ENCODE results near the gene COL25A1. TPM values are rescaled to one million over a fixed set of nuclear protein-coding genes. Genes with fewer than 3 reads are reported as not detected.

Gene COL25A1
- total and polyA plus RNA-seq, 5 donors from 2014 or later: 0.19 TPM; not detected in 4

DNA sequence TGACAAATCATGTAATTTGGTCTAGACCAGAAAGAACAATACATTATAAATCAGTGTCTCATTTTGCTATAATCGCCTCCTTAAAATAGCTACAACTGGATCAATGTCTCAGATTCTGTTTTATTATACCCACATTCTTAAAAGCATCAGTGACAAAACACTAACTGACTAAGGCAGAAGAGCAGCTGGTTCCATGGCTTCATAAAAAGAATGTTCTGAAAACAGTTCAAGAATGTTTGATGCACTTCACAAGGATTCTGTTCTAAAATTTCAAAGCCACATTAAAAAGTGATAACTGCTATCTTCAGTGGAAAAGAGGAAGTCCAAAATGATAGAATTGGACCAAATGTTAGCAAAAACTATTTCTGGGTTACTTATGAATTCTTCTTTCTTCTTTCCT is 69.8 kb downstream of the COL25A1 start:
- Mint-ChIP-seq H3K27ac (no peak overlapping the region), H3K27me3 (no peaks in the 10 kb centered on the region), H3K4me1 (no peaks in the 10 kb centered on the region), H3K36me3 (no peaks in the 10 kb centered on the region), H3K4me3 (no peak overlapping the region), H3K9me3 (peaks cover 0 to 8% (median 0%) of the 10 kb centered on the region in 7 donors)
- DNase-seq: no peak
- no peaks in the 10 kb centered on the region for H3K36me3 ChIP-seq (ENCODE audit: control insufficient read depth, insufficient read depth, low read length)
- no peaks in the 10 kb centered on the region for H3K27me3 ChIP-seq (ENCODE audit: control insufficient read depth, insufficient read depth, low read length)
- no peak overlapping the region for H3K4me3 ChIP-seq (ENCODE audit: low read depth, low read length)
- no peaks in the 10 kb centered on the region for H3K4me1 ChIP-seq (ENCODE audit: control insufficient read depth, insufficient read depth, low read length, poor library complexity, severe bottlenecking)
- H3K9me3 ChIP-seq (ENCODE audit: control insufficient read depth in 2 of 2, low read length in 2 of 2): no peaks in the 10 kb centered on the region
- no peak overlapping the region for H3K27ac ChIP-seq (ENCODE audit: insufficient read depth, low read length, poor library complexity, severe bottlenecking)
- ATAC-seq (ENCODE audit: low read depth in 2 of 2): no peak

DNA sequence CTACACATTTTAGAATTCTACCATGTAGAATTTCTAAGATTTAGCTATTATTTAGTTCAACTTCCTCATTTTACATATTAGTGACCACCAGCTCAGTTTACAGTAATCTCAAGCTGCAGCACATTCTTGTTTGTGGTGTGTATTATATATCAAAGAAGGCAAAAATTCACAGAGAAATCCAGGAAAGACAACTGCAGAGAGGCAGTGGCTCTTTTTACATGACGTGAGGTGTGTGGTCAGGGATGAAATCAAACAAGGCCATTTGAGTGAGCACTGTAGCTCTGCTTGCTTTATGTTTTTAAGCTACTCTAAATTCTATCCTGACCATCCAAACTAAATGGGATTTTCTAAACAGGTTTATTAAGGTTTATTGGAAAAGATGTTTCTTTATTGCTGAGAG is 71.1 kb downstream of the COL25A1 start:
- Mint-ChIP-seq H3K4me1 (no peaks in the 10 kb centered on the region), H3K27me3 (no peaks in the 10 kb centered on the region), H3K27ac (no peak overlapping the region), H3K36me3 (no peaks in the 10 kb centered on the region), H3K4me3 (no peak overlapping the region), H3K9me3 (peaks cover 0 to 8% (median 0%) of the 10 kb centered on the region in 7 donors)
- Histone ChIP-seq H3K9me3 (ENCODE audit: control insufficient read depth in 2 of 2, low read length in 2 of 2) (no peaks in the 10 kb centered on the region), H3K4me3 (ENCODE audit: low read depth, low read length) (no peak overlapping the region), H3K4me1 (ENCODE audit: control insufficient read depth, insufficient read depth, low read length, poor library complexity, severe bottlenecking) (no peaks in the 10 kb centered on the region), H3K36me3 (ENCODE audit: control insufficient read depth, insufficient read depth, low read length) (no peaks in the 10 kb centered on the region), H3K27me3 (ENCODE audit: control insufficient read depth, insufficient read depth, low read length) (no peaks in the 10 kb centered on the region), H3K27ac (ENCODE audit: insufficient read depth, low read length, poor library complexity, severe bottlenecking) (no peak overlapping the region)
- ATAC-seq (ENCODE audit: low read depth in 2 of 2) (no peak), DNase-seq (no peak)

DNA sequence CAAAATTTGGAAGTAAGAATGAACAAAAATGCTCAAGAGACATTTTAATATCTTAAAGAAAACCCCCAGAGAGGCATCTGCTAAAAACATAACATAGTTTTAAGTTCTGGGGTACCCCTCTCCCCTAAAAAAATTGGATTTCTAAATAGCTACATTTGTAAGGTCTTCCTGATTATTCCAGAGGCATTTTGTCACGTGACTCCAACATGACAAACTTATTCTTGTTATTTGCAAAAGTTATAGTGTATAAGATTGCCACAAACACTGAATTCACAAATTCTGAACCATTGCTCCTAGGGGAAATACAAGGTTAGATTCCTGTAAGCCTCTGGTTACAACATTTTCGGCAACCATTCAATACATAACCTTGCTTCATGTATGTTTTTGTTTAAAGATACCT is 73.4 kb downstream of the COL25A1 start:
- Histone ChIP-seq H3K36me3 (ENCODE audit: control insufficient read depth, insufficient read depth, low read length) (no peaks in the 10 kb centered on the region), H3K27me3 (ENCODE audit: control insufficient read depth, insufficient read depth, low read length) (no peaks in the 10 kb centered on the region), H3K9me3 (ENCODE audit: control insufficient read depth in 2 of 2, low read length in 2 of 2) (no peaks in the 10 kb centered on the region), H3K4me3 (ENCODE audit: low read depth, low read length) (no peak overlapping the region), H3K4me1 (ENCODE audit: control insufficient read depth, insufficient read depth, low read length, poor library complexity, severe bottlenecking) (no peaks in the 10 kb centered on the region), H3K27ac (ENCODE audit: insufficient read depth, low read length, poor library complexity, severe bottlenecking) (no peak overlapping the region)
- Mint-ChIP-seq H3K4me1 (no peaks in the 10 kb centered on the region), H3K4me3 (no peak overlapping the region), H3K27me3 (no peaks in the 10 kb centered on the region), H3K36me3 (no peaks in the 10 kb centered on the region), H3K27ac (no peak overlapping the region), H3K9me3 (no peaks in the 10 kb centered on the region)
- ATAC-seq (ENCODE audit: low read depth in 2 of 2): no peak
- no peak for DNase-seq

DNA sequence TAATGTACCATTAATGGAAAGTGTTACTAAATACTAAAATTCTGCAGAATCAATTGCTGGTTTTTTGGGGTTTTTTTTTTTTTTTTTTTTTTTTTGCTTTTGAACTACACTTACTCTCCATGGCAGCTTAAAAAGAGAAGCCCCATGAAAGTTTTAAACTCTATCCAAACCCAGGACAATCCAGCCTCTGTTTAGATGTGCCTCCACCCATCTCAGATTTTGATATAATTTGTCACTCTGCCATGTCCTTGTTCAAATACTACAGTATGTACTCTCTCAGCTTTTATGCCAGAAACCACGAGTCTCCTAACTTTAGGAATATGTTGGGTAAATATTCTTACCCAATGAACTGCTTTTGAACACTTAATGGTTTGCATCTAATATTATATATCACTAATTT is 84.2 kb downstream of the COL25A1 start:
- H3K27me3 Mint-ChIP-seq: peaks cover 13% of the 10 kb centered on the region
- Histone ChIP-seq H3K4me3 (ENCODE audit: low read depth, low read length) (no peak overlapping the region), H3K9me3 (ENCODE audit: control insufficient read depth in 2 of 2, low read length in 2 of 2) (no peaks in the 10 kb centered on the region), H3K27ac (ENCODE audit: insufficient read depth, low read length, poor library complexity, severe bottlenecking) (no peak overlapping the region), H3K27me3 (ENCODE audit: control insufficient read depth, insufficient read depth, low read length) (no peaks in the 10 kb centered on the region), H3K36me3 (ENCODE audit: control insufficient read depth, insufficient read depth, low read length) (no peaks in the 10 kb centered on the region), H3K4me1 (ENCODE audit: control insufficient read depth, insufficient read depth, low read length, poor library complexity, severe bottlenecking) (no peaks in the 10 kb centered on the region)
- no peaks in the 10 kb centered on the region for H3K9me3 Mint-ChIP-seq
- H3K27ac Mint-ChIP-seq: no peak overlapping the region
- no peak overlapping the region for H3K4me3 Mint-ChIP-seq
- no peak for ATAC-seq (ENCODE audit: low read depth in 2 of 2)
- no peaks in the 10 kb centered on the region for H3K4me1 Mint-ChIP-seq
- DNase-seq: no peak
- no peaks in the 10 kb centered on the region for H3K36me3 Mint-ChIP-seq

DNA sequence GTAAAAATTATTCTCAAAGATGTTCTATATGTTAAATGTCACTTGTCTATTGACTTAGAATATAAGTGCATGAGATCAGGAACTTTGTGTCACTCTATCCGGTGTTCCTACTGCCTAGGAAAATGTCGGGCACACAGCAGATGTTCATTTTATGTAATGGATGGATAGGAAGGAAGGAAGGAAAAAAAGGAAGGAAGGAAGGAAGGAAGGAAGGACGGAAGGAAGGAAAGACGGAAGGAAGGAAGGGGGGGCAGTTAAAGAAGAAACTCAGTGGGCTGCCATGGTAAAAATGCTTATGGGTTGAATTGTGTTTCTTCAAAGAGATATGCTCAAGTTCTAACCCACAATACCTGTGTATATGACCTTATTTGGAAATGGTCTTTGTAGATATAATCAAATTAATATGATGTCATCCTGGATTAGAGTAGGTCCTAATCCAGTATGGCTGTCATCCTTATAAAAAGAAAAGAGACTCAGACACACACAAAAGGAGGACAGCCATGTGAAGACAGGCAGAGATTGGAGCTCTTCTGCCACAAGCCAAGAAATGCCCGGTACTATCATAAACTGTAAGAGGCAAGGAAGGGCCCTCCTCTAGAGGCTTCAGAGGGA is 86.3 kb downstream of the COL25A1 start:
- no peaks in the 10 kb centered on the region for H3K9me3 Mint-ChIP-seq
- Histone ChIP-seq H3K9me3 (ENCODE audit: control insufficient read depth in 2 of 2, low read length in 2 of 2) (no peaks in the 10 kb centered on the region), H3K36me3 (ENCODE audit: control insufficient read depth, insufficient read depth, low read length) (no peaks in the 10 kb centered on the region), H3K4me3 (ENCODE audit: low read depth, low read length) (no peak overlapping the region), H3K4me1 (ENCODE audit: control insufficient read depth, insufficient read depth, low read length, poor library complexity, severe bottlenecking) (no peaks in the 10 kb centered on the region), H3K27me3 (ENCODE audit: control insufficient read depth, insufficient read depth, low read length) (no peaks in the 10 kb centered on the region), H3K27ac (ENCODE audit: insufficient read depth, low read length, poor library complexity, severe bottlenecking) (no peak overlapping the region)
- H3K4me3 Mint-ChIP-seq: no peak overlapping the region
- no peak for DNase-seq
- no peak for ATAC-seq (ENCODE audit: low read depth in 2 of 2)
- H3K4me1 Mint-ChIP-seq: no peaks in the 10 kb centered on the region
- H3K27me3 Mint-ChIP-seq: peaks cover 9% of the 10 kb centered on the region
- H3K27ac Mint-ChIP-seq: no peak overlapping the region
- H3K36me3 Mint-ChIP-seq: no peaks in the 10 kb centered on the region

DNA sequence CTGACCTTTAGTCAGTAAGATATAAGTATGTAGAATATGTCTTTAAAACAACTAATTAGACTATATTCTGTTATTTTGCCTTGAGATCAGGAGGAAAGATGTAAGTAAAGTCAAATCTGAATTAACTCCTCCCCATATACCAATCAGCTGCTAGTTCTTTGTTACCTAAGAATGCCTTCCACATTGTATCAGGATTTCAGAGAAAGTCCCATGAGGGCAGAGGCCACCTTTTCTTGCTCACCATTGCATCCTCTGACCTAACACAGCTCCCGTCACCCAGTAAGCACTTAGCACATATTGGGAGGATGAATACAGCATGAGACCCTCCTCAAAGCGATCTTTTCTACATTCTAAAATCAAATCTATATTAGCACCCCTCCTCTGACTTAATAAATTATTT is 87.0 kb downstream of the COL25A1 start:
- ATAC-seq (ENCODE audit: low read depth in 2 of 2) (no peak), DNase-seq (no peak)
- Mint-ChIP-seq H3K27ac (no peak overlapping the region), H3K4me1 (no peaks in the 10 kb centered on the region), H3K4me3 (peak overlapping the region in 1 of 4 donors; percentile 49), H3K27me3 (peaks cover 9% of the 10 kb centered on the region), H3K9me3 (no peaks in the 10 kb centered on the region), H3K36me3 (no peaks in the 10 kb centered on the region)
- Histone ChIP-seq H3K4me3 (ENCODE audit: low read depth, low read length) (no peak overlapping the region), H3K36me3 (ENCODE audit: control insufficient read depth, insufficient read depth, low read length) (no peaks in the 10 kb centered on the region), H3K9me3 (ENCODE audit: control insufficient read depth in 2 of 2, low read length in 2 of 2) (no peaks in the 10 kb centered on the region), H3K27ac (ENCODE audit: insufficient read depth, low read length, poor library complexity, severe bottlenecking) (no peak overlapping the region), H3K4me1 (ENCODE audit: control insufficient read depth, insufficient read depth, low read length, poor library complexity, severe bottlenecking) (no peaks in the 10 kb centered on the region), H3K27me3 (ENCODE audit: control insufficient read depth, insufficient read depth, low read length) (no peaks in the 10 kb centered on the region)

DNA sequence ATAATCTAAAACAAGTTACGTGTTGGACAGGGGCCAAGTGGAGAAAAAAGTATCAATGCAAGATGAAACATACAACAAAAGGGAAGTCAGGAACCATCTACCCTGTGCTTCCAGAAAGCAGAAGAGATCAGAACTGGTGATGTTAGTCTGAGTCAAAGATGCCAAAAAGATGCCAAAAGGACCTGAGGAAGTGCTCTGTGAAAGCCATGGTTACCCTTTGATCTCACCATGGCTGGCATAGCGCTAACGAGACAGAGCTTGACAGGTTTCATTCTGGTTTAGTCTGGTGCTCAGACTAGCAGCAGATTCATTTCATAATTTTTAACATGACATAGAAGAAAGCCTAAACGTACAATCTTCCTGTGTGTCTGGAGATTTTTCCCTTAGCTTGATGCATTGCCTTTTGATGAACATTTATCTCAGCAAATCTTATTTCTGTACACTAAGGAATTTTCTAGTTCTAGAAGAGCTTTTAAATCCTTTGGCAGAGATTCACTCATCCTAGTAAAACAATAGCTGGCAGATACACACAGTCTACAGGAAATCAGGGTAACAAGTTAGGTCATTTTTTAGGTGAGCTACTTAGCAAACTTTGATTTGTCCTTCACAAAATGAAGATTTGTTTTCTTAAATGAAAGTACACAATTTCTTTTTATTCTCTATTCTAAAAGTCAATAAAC is 87.7 kb downstream of the COL25A1 start:
- no peak overlapping the region for H3K4me3 Mint-ChIP-seq
- H3K27ac Mint-ChIP-seq: no peak overlapping the region
- no peaks in the 10 kb centered on the region for H3K36me3 Mint-ChIP-seq
- DNase-seq (no peak), ATAC-seq (ENCODE audit: low read depth in 2 of 2) (no peak)
- peaks cover 5% of the 10 kb centered on the region for H3K27me3 Mint-ChIP-seq
- Histone ChIP-seq H3K4me3 (ENCODE audit: low read depth, low read length) (no peak overlapping the region), H3K36me3 (ENCODE audit: control insufficient read depth, insufficient read depth, low read length) (no peaks in the 10 kb centered on the region), H3K27me3 (ENCODE audit: control insufficient read depth, insufficient read depth, low read length) (no peaks in the 10 kb centered on the region), H3K9me3 (ENCODE audit: control insufficient read depth in 2 of 2, low read length in 2 of 2) (no peaks in the 10 kb centered on the region), H3K27ac (ENCODE audit: insufficient read depth, low read length, poor library complexity, severe bottlenecking) (no peak overlapping the region), H3K4me1 (ENCODE audit: control insufficient read depth, insufficient read depth, low read length, poor library complexity, severe bottlenecking) (no peaks in the 10 kb centered on the region)
- H3K4me1 Mint-ChIP-seq: no peaks in the 10 kb centered on the region
- no peaks in the 10 kb centered on the region for H3K9me3 Mint-ChIP-seq

DNA sequence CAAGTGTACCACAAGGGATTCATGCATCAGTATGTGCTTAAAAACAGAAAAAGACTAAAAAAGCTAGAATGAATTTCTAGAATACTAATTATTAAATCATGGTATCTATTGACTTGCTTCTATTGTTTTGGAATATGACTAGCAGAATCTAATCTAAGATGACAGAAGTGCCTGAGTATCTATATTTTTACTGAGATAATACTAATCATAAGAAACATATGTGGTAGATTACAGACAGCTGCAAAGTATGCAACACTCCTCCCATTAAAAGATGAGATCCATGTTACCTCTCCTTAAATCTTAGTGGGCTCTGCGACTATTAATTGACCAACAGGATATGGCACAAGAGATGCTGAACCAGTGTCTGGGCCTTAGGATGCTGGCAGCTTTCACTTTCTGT is 89.4 kb downstream of the COL25A1 start:
- no peaks in the 10 kb centered on the region for H3K27me3 ChIP-seq (ENCODE audit: control insufficient read depth, insufficient read depth, low read length)
- H3K4me1 Mint-ChIP-seq: no peaks in the 10 kb centered on the region
- no peak for DNase-seq
- no peak for ATAC-seq (ENCODE audit: low read depth in 2 of 2)
- no peaks in the 10 kb centered on the region for H3K27me3 Mint-ChIP-seq
- H3K36me3 Mint-ChIP-seq: no peaks in the 10 kb centered on the region
- no peak overlapping the region for H3K4me3 ChIP-seq (ENCODE audit: low read depth, low read length)
- no peak overlapping the region for H3K27ac Mint-ChIP-seq
- H3K4me3 Mint-ChIP-seq: no peak overlapping the region
- H3K27ac ChIP-seq (ENCODE audit: insufficient read depth, low read length, poor library complexity, severe bottlenecking): no peak overlapping the region
- no peaks in the 10 kb centered on the region for H3K9me3 Mint-ChIP-seq
- no peaks in the 10 kb centered on the region for H3K9me3 ChIP-seq (ENCODE audit: control insufficient read depth in 2 of 2, low read length in 2 of 2)
- H3K4me1 ChIP-seq (ENCODE audit: control insufficient read depth, insufficient read depth, low read length, poor library complexity, severe bottlenecking): no peaks in the 10 kb centered on the region
- no peaks in the 10 kb centered on the region for H3K36me3 ChIP-seq (ENCODE audit: control insufficient read depth, insufficient read depth, low read length)

Data from CD4-positive, CD25-positive, alpha-beta regulatory T cell (primary cell).